Renal cortex interstitium (tissue), 11 donors: Measurements from ENCODE around the gene P3R3URF. TPM values are rescaled to one million over a fixed set of nuclear protein-coding genes. Genes with fewer than 3 reads are reported as not detected.

Source experiments
- DNase-seq, 11 donors: peaks; one replicate each; pipeline ENCODE4 v3.0.0-alpha.2; 2013; ENCODE audit warnings: low read depth in 9 of 11, low spot score in 4 of 11; ENCODE audit errors: extremely low read depth in 1 of 11
- polyA plus RNA-seq, 3 donors: library from polyadenylated mRNA; unstranded; fragments of 120-200 nt; gene quantifications; one replicate each; pipeline ENCODE4 v1.2.1, GENCODE V29; 2013; ENCODE audit not compliant: insufficient read length in 3 of 3

Gene P3R3URF
- polyA plus RNA-seq, 3 donors, result not detected

DNA sequence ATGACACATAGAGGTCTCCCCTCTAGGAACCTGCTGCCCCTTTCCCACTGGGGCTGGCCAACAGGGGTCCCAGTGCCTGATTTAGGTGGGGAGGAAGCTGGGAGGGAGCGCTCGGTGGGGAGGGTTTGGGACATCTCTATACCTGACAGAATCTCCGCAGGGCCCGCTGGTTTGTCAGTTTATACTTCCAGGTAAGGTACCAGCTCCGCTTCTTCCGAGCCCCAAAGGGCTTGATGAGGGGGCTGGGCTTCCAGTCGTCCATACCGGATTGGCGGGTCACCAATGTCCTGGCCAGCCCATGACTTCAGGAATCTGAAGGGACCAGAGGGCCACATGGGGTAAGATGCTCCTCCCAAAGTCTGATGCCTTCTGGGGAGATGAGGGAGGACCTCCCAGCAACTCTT, 21.3 kb upstream of the P3R3URF start:
- no peak for DNase-seq

DNA sequence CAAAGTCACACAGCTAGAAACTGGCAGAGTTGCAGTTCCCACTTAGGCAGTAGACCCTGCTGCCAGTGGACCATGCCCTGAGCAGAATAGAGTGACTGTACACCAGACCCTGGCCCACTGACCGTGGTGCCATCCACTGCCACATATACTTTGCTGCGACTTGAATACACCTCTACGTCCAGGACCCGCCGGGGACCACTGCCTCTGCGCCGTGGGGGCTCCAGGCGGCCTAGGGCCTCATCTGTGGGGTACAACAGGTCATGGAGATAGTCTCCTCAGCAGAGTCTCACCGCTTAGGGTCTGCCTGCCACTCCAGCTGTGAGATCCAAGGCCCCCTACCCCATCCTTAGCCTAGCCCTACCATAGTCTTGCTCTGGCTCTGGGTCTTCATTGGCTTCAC, 20.3 kb upstream of the P3R3URF start:
- no peak for DNase-seq

GRCh38 chr1:46194641-46195193, 18.4 kb upstream of the P3R3URF start:
- no peak for DNase-seq

- DNase-seq, result no peak
Measured at GRCh38 chr1:46193984-46194570, 17.8 kb upstream of the P3R3URF start.

GRCh38 chr1:46193285-46193684, 17.0 kb upstream of the P3R3URF start:
- no peak for DNase-seq

DNA sequence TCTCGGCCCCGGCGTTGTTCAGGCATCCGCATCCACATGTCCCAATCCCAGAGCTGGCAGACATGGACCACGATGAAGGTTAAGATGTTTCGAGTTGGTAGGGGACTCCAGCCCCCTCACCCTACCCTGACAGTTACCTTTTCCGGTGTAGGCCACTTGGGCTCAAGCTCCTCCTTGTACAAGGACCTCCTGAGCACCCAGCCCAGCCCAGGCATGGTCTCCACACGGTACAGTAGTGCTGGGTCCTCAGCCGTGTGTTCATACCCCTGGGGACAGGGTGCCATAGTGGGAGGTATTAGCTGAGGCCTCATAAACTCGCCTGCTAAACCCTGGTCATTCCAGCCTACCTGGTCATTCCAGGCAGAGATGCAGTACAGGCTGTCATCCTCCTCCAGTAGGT, 15.9 kb upstream of the P3R3URF start:
- no peak for DNase-seq

DNA sequence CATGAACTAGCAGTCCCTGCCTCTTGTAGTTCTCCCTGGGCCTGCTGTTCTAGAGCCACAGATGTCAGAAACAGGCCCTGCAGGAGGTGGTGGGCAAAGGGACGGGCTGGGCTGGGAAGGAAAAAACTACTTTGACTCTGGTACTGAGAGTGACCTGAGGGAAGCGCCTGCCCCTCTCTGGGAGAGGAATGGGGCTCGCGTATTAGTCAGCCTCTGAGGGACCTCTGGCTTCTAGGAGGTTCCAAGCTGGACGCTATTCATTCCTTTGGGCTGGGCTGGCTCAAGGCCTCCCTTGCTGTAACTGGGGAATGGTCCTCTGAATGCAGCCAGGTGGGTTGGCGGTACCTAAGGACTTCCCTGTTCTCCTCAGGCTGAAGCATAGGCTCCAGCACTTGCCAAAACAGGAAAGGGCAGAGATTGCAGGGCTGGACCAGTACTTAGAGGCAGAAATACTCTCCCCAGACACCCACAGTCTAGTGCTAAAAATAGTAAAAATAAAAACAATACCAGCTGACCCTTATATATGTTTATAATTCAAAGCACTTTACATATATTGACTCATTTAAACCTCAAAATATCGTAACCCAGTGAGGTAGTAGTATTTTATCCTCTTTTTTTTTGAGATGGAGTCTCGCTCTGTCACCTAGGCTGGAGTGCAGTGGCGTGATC, 14.9 kb upstream of the P3R3URF start:
- DNase-seq, result no peak

- no peak for DNase-seq
Measured at GRCh38 chr1:46190539-46190938, 14.3 kb upstream of the P3R3URF start.

DNA sequence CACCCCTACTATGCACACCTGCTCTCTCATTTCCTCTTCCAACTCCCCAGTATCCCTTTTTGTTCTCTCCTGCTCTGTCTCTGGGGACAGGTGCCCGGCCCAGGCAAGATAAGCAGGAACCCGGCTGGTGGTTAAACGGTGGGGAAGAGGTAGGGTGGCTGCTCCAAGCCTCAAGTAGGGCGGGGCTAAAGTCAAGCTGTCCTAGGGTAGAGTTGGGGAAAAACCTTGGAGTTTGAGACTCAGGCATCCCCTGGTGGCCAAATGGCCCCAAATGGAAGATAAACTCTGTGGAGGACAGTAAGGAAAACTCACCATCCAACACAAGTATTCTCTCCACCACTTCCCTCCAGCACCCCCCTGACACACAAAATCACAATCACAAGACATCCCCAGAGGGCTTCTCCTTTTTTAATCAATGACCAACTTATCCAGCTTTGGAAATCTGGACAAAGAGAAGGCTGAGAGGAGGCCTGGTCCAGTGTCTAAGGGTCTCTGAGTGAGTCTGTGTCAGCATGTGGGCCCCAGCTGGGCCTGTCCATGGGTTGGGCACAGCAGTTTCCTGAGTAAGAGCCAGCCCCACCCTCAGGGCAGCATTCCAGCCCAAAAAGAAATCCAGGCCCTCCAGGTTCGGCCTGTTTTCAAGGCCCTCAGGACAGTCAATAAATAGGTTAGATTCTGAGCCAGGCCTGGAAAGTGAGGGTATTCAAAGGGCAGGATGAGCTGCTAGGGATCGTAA, 12.2 kb upstream of the P3R3URF start:
- DNase-seq, result no peak

DNA sequence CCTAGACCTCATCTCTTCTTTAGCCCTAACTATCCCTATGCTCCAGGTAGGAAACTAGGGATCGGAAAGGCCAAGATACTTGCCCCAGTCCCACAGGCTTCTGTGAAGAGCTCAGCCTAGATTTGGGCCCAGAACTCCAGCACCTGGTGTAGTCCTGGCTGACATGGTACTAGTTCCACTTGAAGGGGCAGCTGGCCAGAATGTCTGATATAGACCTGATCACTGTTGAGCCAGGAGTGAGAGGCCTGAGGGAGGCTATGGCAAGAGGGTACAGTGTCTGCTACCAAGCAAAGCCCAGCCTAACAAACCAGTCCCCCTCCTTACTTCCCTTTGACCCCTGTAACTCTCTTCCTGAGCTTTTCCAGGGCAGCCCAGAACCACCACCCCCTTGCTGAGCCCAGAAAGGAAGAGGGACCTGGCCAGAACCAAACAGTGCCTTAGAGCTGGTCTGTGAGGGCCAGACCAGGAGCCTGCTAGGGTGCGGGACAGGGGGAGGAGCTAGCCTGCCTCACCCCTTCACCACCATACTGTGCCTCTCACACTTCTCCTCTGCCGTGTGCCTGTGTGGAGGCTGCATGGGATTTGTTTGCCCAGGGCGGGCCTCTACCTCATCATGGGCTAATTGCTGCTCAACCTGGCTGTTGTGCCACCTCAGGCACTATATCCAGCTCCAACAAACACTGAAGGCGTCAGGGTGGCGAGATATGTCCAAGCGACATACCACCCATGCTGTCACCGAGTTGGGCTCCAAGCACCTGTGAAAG, 11.0 kb upstream of the P3R3URF start:
- DNase-seq, result no peak

GRCh38 chr1:46186076-46186475, 9.8 kb upstream of the P3R3URF start:
- DNase-seq, result no peak

DNA sequence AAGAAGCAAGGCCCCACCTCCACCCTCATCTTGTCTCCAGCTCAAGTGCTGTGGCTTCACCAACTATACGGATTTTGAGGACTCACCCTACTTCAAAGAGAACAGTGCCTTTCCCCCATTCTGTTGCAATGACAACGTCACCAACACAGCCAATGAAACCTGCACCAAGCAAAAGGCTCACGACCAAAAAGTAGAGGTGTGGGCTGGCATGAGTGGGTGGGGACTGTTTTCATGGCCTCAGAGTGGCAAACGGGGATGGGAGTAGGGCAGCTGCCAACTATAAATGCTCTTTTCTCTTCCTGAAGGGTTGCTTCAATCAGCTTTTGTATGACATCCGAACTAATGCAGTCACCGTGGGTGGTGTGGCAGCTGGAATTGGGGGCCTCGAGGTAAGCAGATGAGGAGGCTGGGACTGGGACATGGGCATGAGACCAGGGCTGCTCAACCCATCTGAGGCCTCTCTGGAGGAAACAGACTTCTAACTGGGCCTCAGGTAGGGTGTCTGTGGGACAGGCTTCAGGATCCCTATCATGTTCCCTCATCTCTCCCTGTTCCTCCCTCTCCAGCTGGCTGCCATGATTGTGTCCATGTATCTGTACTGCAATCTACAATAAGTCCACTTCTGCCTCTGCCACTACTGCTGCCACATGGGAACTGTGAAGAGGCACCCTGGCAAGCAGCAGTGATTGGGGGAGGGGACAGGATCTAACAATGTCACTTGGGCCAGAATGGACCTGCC, 8.8 kb upstream of the P3R3URF start:
- no peak for DNase-seq

DNA sequence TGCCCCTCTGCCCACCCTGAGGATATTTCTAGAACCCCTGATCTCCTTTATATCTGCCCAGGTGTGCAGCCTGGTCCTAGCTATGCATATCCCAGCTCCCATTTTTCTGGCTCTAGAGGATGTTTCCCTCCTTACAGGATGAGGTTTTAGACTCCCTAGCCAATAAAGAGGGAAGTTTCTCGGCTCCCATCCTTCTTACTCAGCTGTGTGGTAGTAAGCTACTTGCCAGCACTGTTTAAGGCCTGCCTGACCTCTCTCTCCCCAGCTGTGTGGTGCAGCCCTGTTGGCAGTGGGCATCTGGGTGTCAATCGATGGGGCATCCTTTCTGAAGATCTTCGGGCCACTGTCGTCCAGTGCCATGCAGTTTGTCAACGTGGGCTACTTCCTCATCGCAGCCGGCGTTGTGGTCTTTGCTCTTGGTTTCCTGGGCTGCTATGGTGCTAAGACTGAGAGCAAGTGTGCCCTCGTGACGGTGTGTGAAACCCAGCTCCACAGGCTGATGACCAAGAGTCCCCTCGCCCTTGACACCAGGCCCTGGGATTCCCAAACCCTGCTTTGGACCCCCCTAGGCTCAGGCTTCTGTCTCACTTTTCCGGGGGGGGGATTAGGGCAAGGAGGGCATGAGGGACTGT, 7.8 kb upstream of the P3R3URF start:
- DNase-seq, result no peak

GRCh38 chr1:46183079-46183847, 7.0 kb upstream of the P3R3URF start:
- no peak for DNase-seq

GRCh38 chr1:46181343-46182260, 5.3 kb upstream of the P3R3URF start:
- DNase-seq, result no peak

GRCh38 chr1:46180082-46180616, 3.9 kb upstream of the P3R3URF start:
- no peak for DNase-seq
